Mesendoderm (in vitro differentiated cells): ENCODE measurements around the gene SLCO4A1.
A peak's percentile ranks its signal among the peaks of the same experiment; 100 is the strongest.

Source experiments
- DNase-seq: peaks from one replicate; pipeline ENCODE4 v3.0.0; 2013
- H2AK5ac ChIP-seq: 2 replicates; pipeline ENCODE4 v1.6.1; 2013; ENCODE audit warnings: low read length, inconsistent platforms
- H2BK120ac ChIP-seq: 2 replicates; pipeline ENCODE4 v1.6.1; 2013; ENCODE audit warnings: low read depth, mild to moderate bottlenecking, low read length, moderate library complexity, mixed read lengths
- H2BK15ac ChIP-seq: replicated peaks from 2 replicates; pipeline ENCODE4 v1.6.1; 2013; ENCODE audit warnings: low read depth, mild to moderate bottlenecking, moderate library complexity
- H2BK5ac ChIP-seq: 2 replicates; pipeline ENCODE4 v1.6.1; 2013; ENCODE audit warnings: low read length, inconsistent platforms
- H3K18ac ChIP-seq: 2 replicates; pipeline ENCODE4 v1.6.1; 2013; ENCODE audit warnings: mild to moderate bottlenecking, low read length, mixed read lengths
- H3K23ac ChIP-seq: one replicate; pipeline ENCODE4 v1.6.1; 2013; ENCODE audit warnings: low read length
- H3K27ac ChIP-seq: 2 replicates; pipeline ENCODE4 v1.5.1; 2013; ENCODE audit warnings: low read depth, mild to moderate bottlenecking, inconsistent platforms, low read length, moderate library complexity
- H3K27me3 ChIP-seq: 2 replicates; pipeline ENCODE4 v1.6.1; 2013; ENCODE audit warnings: low read length, control low read depth, mild to moderate bottlenecking, inconsistent platforms; ENCODE audit not compliant: insufficient read depth, poor library complexity
- H3K36me3 ChIP-seq: 2 replicates; pipeline ENCODE4 v1.6.1; 2013; ENCODE audit warnings: low read length, inconsistent platforms; ENCODE audit not compliant: control insufficient read depth, insufficient read depth
- H3K4ac ChIP-seq: one replicate; pipeline ENCODE4 v1.6.1; 2013; ENCODE audit warnings: low read depth, mild to moderate bottlenecking, low read length, moderate library complexity
- H3K4me1 ChIP-seq: 2 replicates; pipeline ENCODE4 v1.6.1; 2013; ENCODE audit warnings: low read depth, low read length, inconsistent platforms; ENCODE audit not compliant: control insufficient read depth
- H3K4me2 ChIP-seq: 2 replicates; pipeline ENCODE4 v1.6.1; 2013; ENCODE audit warnings: low read length
- H3K4me3 ChIP-seq: 2 replicates; pipeline ENCODE4 v1.5.1; 2013; ENCODE audit warnings: mild to moderate bottlenecking, low read length
- H3K56ac ChIP-seq: one replicate; pipeline ENCODE4 v1.6.1; 2013; ENCODE audit warnings: low read length
- H3K79me1 ChIP-seq: 2 replicates; pipeline ENCODE4 v1.6.1; 2013; ENCODE audit warnings: low read length, inconsistent platforms
- H3K79me2 ChIP-seq: 2 replicates; pipeline ENCODE4 v1.6.1; 2013; ENCODE audit warnings: mild to moderate bottlenecking, low read length; ENCODE audit not compliant: control insufficient read depth, insufficient read depth
- H3K9ac ChIP-seq: 2 replicates; pipeline ENCODE4 v1.6.1; 2013; ENCODE audit warnings: low read length, inconsistent platforms
- H4K5ac ChIP-seq: one replicate; pipeline ENCODE4 v1.6.1; 2013; ENCODE audit warnings: low read length
- H4K8ac ChIP-seq: one replicate; pipeline ENCODE4 v1.6.1; 2013; ENCODE audit warnings: low read depth, mild to moderate bottlenecking, control low read depth, low read length, moderate library complexity
- WGBS: extraction: QIAGEN DNeasy Blood & Tissue Kit; methylation state at CpG from one replicate; pipeline ENCODE4 v1.1.7; 2013; ENCODE audit warnings: low lambda C conversion rate, missing lambda C conversion rate; ENCODE audit not compliant: insufficient coverage; ENCODE audit errors: extremely low coverage; 5-methylcytosine and 5-hydroxymethylcytosine counted together

Gene SLCO4A1

DNA sequence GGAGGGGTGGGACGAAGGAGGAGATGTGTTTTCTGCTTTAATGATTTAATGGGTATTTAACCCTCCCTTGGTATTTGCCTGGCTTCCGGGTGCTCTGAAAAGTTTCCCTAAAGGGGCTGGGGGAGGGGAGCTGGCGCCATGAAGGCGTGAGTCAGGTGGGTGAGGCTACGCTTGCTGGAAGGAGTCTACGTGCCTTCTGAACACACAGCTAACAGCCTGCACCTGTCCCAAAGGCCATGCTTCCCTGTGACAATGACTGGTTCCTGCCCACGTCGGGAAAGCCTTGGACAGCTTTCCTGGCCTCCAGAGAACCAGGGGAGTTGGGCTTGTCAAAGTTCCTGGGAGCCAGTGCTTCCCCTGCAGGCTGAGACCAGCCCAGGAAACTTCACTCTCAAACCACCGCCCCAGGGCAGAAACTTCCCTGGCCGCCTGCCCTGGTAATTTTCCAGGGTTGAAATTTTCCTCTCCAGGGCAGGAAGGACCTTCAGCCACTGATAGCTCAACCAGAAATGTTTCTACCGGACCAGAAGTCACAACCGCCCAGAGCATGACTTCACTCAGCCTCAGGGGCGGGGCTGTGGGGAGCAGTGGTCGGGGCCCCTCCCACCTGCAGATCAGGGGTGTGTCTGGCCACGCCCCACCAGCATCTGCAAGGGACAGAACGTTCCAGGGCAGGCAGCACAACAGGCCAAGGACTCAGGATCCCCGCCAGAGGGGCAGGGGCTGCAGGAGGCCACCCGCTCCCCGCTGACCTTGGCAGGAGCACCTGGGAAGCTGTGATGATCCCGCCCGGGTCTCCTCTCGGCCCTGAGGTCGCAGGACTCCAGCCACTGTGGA lies 18.6 kb upstream of the SLCO4A1 start:
- H2BK5ac ChIP-seq, result peak overlapping the region; percentile 56
- no peak overlapping the region for H3K4me3 ChIP-seq
- no peak overlapping the region for H3K23ac ChIP-seq
- peak overlapping the region; percentile 5 for H3K18ac ChIP-seq
- peak overlapping the region; percentile 42 for H3K4me2 ChIP-seq
- peaks cover 5% of the 10 kb centered on the region for H3K4me1 ChIP-seq
- H3K36me3 ChIP-seq, result no peaks in the 10 kb centered on the region
- peak overlapping the region; percentile 51 for H3K9ac ChIP-seq
- no peak overlapping the region for H2BK15ac ChIP-seq
- H3K27ac ChIP-seq, result peak overlapping the region; percentile 53
- no peaks in the 10 kb centered on the region for H3K27me3 ChIP-seq
- H3K79me2 ChIP-seq, result no peaks in the 10 kb centered on the region
- no peak overlapping the region for H3K4ac ChIP-seq
- no peak overlapping the region for H4K8ac ChIP-seq
- no peak overlapping the region for H2BK120ac ChIP-seq
- H3K56ac ChIP-seq, result peak overlapping the region; percentile 85
- H4K5ac ChIP-seq, result no peak overlapping the region
- no CpG with 5 or more reads among the region's 23 CpGs for WGBS
- no peak overlapping the region for H2AK5ac ChIP-seq
- H3K79me1 ChIP-seq, result no peaks in the 10 kb centered on the region
- DNase-seq, result peak; percentile 96

DNA sequence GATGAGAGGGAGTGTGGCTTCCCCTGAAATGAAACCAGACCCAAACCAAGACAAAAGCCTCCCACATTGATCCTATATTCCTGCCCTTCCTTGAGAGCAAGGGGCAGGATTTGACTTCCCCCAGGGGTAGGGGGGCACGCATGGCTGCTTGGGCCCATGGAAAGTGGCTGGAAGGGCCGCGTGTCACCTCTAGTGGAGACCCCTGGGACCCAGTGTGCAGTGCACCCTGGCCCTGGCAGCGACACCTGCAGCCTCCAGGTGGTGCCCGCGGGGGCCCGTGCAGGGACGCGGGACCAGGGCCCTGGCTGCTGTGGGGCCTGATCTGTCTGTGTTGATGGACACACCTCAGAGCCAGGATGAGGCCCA lies 18.0 kb upstream of the SLCO4A1 start:
- WGBS, result no CpG with 5 or more reads among the region's 9 CpGs
- Histone ChIP-seq H2BK15ac (no peak overlapping the region), H3K27me3 (no peaks in the 10 kb centered on the region), H2BK120ac (no peak overlapping the region), H3K9ac (peak overlapping the region; percentile 51), H3K36me3 (no peaks in the 10 kb centered on the region), H3K4me3 (no peak overlapping the region), H3K23ac (no peak overlapping the region), H4K5ac (no peak overlapping the region), H3K4me2 (no peak overlapping the region), H2BK5ac (peak overlapping the region; percentile 51), H3K18ac (peak overlapping the region; percentile 5), H3K4ac (no peak overlapping the region), H3K4me1 (peaks cover 7% of the 10 kb centered on the region), H4K8ac (no peak overlapping the region), H2AK5ac (no peak overlapping the region), H3K27ac (peak overlapping the region; percentile 31), H3K56ac (peak overlapping the region; percentile 73), H3K79me2 (no peaks in the 10 kb centered on the region), H3K79me1 (no peaks in the 10 kb centered on the region)
- no peak for DNase-seq

DNA sequence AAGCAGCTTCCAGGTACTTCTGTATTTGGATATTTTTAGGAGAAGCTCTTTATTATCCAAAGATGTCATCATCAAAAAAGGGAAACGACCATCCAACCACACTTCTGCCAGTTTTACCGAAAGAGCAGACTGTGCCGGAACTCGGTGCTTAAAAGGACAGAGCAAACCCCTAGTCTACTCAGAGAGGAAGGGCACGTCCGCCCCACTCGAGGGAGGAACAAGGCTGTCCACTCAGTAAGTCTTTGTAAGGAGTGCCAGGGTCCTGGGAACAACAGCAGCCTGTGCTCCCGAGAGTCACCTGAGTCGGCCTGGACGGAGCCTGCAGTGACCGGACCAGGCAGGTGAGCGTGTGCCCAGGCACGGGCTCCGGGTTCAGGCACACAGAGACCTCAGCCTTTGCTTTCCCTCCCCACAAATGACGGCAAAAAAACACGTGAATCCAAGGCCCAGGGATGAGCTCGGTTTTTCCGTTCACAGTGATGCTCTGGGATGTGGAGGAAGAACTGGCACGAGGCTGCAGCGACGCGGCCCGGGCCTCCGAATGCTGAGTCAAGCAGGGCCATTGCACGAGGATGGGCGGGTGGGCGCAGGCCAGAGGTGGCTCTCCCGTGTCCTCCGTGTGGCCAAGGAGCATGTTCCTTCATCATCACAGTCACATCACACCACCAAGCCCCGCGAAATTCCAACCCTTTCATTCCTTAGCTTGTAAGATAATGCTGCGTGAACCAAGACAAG lies 17.4 kb upstream of the SLCO4A1 start:
- Histone ChIP-seq H3K23ac (no peak overlapping the region), H2BK120ac (no peak overlapping the region), H2BK5ac (no peak overlapping the region), H3K27ac (no peak overlapping the region), H4K8ac (no peak overlapping the region), H3K79me1 (no peaks in the 10 kb centered on the region), H3K27me3 (no peaks in the 10 kb centered on the region), H3K4ac (no peak overlapping the region), H3K9ac (no peak overlapping the region), H3K79me2 (no peaks in the 10 kb centered on the region), H3K4me3 (no peak overlapping the region), H4K5ac (no peak overlapping the region), H2AK5ac (peak overlapping the region; percentile 25), H2BK15ac (no peak overlapping the region), H3K18ac (no peak overlapping the region), H3K56ac (no peak overlapping the region), H3K36me3 (no peaks in the 10 kb centered on the region), H3K4me2 (no peak overlapping the region), H3K4me1 (peaks cover 7% of the 10 kb centered on the region)
- WGBS, result no CpG with 5 or more reads among the region's 32 CpGs
- DNase-seq, result no peak

DNA sequence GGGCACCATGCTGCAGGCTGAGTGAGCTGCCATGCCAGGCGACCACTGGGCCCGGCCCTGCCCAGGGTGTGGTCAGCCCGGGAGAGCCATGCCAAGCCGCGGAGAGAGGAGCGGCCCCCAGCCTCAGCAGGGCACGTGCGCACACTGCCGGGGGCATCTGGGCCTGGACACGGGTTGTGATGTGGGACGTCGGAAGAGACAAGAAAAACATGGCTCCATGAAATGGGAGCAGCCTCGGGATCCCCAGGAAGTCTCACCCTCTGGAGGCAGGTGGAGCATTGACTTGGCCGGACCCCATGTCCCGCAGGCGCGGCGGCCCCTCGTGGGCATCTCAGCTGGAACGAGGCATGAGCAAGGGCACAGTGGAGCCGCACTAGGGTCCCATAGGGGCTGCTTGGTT lies 16.8 kb upstream of the SLCO4A1 start:
- no peak overlapping the region for H3K4me3 ChIP-seq

DNA sequence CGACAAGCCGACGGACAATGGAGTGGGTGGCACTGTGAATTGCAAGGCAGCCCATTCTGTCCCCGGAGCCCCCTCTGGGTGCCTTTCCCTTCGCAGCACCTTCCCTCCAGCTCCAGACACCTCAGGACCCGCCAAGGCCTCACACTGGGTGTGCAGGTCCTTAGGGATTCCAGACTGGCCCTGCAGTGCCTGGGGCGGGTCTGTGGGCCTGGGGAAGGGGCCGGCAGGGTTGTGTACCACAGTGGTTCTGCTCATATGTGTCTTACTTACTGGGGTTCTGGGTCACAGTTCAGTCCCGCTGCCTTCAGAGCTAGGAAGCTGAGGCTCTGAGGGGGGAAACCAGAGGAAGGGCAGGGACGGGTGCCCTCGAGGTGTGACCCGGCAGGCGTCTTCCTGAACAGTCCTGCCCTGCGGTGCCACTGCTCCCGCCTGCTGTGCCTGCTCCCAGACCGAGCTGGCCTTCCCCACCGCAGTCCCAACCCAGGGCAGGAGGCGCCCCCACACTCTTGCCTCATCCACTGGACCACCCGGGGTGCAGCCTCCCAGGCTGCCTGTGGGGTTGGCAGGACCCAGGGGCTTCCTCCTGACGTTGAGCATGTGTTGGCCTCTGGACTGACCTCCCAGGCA lies 16.3 kb upstream of the SLCO4A1 start:
- no peak overlapping the region for H3K18ac ChIP-seq
- H3K9ac ChIP-seq, result no peak overlapping the region
- H2BK5ac ChIP-seq, result no peak overlapping the region
- no peaks in the 10 kb centered on the region for H3K36me3 ChIP-seq
- no peak overlapping the region for H3K4me2 ChIP-seq
- no peaks in the 10 kb centered on the region for H3K27me3 ChIP-seq
- H3K27ac ChIP-seq, result no peak overlapping the region
- no peak overlapping the region for H4K5ac ChIP-seq
- H3K4ac ChIP-seq, result no peak overlapping the region
- H3K79me2 ChIP-seq, result no peaks in the 10 kb centered on the region
- H3K4me1 ChIP-seq, result peaks cover 7% of the 10 kb centered on the region
- no peaks in the 10 kb centered on the region for H3K79me1 ChIP-seq
- DNase-seq, result no peak
- H2BK120ac ChIP-seq, result no peak overlapping the region
- H3K4me3 ChIP-seq, result no peak overlapping the region
- WGBS, result no CpG with 5 or more reads among the region's 20 CpGs
- H3K23ac ChIP-seq, result no peak overlapping the region
- no peak overlapping the region for H3K56ac ChIP-seq
- H2BK15ac ChIP-seq, result no peak overlapping the region
- no peak overlapping the region for H4K8ac ChIP-seq
- H2AK5ac ChIP-seq, result no peak overlapping the region

More for the DNA sequence above, 16.8 kb upstream of the SLCO4A1 start:
- Histone ChIP-seq H3K27me3 (no peaks in the 10 kb centered on the region), H3K9ac (no peak overlapping the region), H3K23ac (no peak overlapping the region), H3K79me1 (no peaks in the 10 kb centered on the region), H3K4me2 (no peak overlapping the region), H2BK15ac (no peak overlapping the region), H3K79me2 (no peaks in the 10 kb centered on the region), H3K4me1 (peaks cover 7% of the 10 kb centered on the region), H2BK120ac (no peak overlapping the region), H3K18ac (no peak overlapping the region), H4K8ac (no peak overlapping the region), H4K5ac (no peak overlapping the region), H3K36me3 (no peaks in the 10 kb centered on the region), H3K4ac (no peak overlapping the region), H2BK5ac (no peak overlapping the region), H3K56ac (no peak overlapping the region), H3K27ac (no peak overlapping the region), H2AK5ac (no peak overlapping the region)
- WGBS, result no CpG with 5 or more reads among the region's 21 CpGs
- DNase-seq, result no peak
